ENCODE data around the gene RXFP4.

DNA sequence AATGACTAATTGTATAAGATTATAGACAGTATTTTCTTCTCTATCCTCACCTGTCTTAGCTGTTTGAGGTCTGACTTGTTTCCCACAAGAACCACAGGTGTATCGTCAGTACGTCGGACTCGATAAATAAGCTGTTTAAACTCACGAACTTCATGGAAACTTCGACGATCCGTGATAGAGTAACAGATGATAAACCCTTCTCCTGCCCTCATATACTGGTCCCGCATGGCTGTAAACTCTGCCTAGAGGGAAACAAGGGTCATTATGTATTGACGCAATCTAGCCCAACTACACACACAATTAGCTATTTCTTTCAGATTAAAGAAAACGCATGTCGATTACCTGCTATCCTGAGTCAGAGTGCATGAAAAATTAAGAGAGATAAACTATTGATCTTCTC lies 37.2 kb upstream of the RXFP4 start:
- TF ChIP-seq CTCF (conservative IDR thresholded peaks at IDR 0.05; ENCODE audit: low read length) (no peak), EZH2phosphoT487 (IDR thresholded peaks at IDR 0.05; ENCODE audit: borderline replicate concordance) (no peak)

All from Loucy (cell line).